HG03342 (cell line): ENCODE measurements around the gene H6PD.

Experiments used
- ATAC-seq: cut with Tn5 transposase; IDR thresholded peaks from one replicate; pipeline ENCODE4 v1.9.1; 2021; ENCODE audit warnings: mild to moderate bottlenecking, moderate library complexity; ENCODE audit not compliant: unreplicated experiment

The H6PD gene

GRCh38 chr1:9275161-9275560 lies 40.6 kb downstream of the H6PD start:
- ATAC-seq = no peak

GRCh38 chr1:9275567-9276034 lies 41.0 kb downstream of the H6PD start:
- peak; percentile 72 for ATAC-seq

- no peak for ATAC-seq
These were observed 43.5 kb downstream of the H6PD start for GRCh38 chr1:9278116-9278515.

GRCh38 chr1:9278585-9279153 lies 44.1 kb downstream of the H6PD start:
- ATAC-seq = no peak

GRCh38 chr1:9279172-9279840 lies 44.7 kb downstream of the H6PD start:
- no peak for ATAC-seq

GRCh38 chr1:9280015-9280860 lies 45.7 kb downstream of the H6PD start:
- ATAC-seq = no peak

GRCh38 chr1:9281071-9281827 lies 46.7 kb downstream of the H6PD start:
- no peak for ATAC-seq

- no peak for ATAC-seq
These were observed 47.5 kb downstream of the H6PD start for GRCh38 chr1:9281908-9282695.

- no peak for ATAC-seq
These were observed 48.1 kb downstream of the H6PD start for GRCh38 chr1:9282696-9282955.

GRCh38 chr1:9284061-9284460 lies 49.5 kb downstream of the H6PD start:
- ATAC-seq = no peak

GRCh38 chr1:9286556-9286955 lies 52.0 kb downstream of the H6PD start:
- ATAC-seq = no peak

GRCh38 chr1:9289090-9289534 lies 54.5 kb downstream of the H6PD start:
- ATAC-seq = no peak

GRCh38 chr1:9289711-9290485 lies 55.3 kb downstream of the H6PD start:
- ATAC-seq = no peak

GRCh38 chr1:9291914-9292360 lies 57.4 kb downstream of the H6PD start:
- no peak for ATAC-seq

GRCh38 chr1:9292361-9293240 lies 58.0 kb downstream of the H6PD start, which contains the start of gene SPSB1:
SPSB1 (plus strand) TSS chr1:9292894; CDS start chr1:9355892, 62,998 bp downstream.
- no peak for ATAC-seq

GRCh38 chr1:9293241-9293532 lies 58.6 kb downstream of the H6PD start:
- no peak for ATAC-seq

GRCh38 chr1:9293533-9294404 lies 59.2 kb downstream of the H6PD start:
- no peak for ATAC-seq

GRCh38 chr1:9294405-9294773 lies 59.8 kb downstream of the H6PD start:
- no peak for ATAC-seq
